ENCODE results near the gene NCKAP5.

DNA sequence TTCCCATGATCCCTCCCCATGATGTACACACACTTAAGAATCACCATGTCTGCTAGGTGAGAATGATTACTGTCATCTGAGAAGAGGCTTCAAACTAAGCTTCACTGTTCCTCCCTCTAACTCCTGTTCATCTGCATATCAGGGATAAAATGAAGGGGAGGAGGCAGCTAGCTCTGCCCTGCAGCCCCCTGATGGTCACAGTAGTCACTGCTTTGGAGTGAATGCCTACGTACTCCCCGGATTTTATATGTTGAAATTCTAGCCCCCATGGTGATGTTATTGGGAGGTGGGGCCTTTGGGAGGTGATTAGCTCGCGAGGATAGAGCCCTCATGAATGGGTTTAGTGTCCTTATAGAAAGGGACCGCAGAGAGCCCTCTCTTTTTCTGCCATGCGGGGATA, 156.4 kb downstream of the NCKAP5 start:
- TF ChIP-seq YY1 (IDR thresholded peaks at IDR 0.05; ENCODE audit: insufficient read depth, insufficient read length), result no peak
- TF ChIP-seq ZNF274 (IDR thresholded peaks at IDR 0.05; ENCODE audit: low read depth, low read length), result no peak
- TF ChIP-seq SUZ12 (IDR thresholded peaks at IDR 0.05; ENCODE audit: extremely low read depth, insufficient read depth, insufficient read length), result no peak

Data from NT2/D1 (cell line).